ENCODE results near the gene TRIM60.

- TF ChIP-seq EZH2phosphoT487 (IDR thresholded peaks at IDR 0.05; ENCODE audit: unreplicated experiment) = no peak
- no peak for TF ChIP-seq EZH2 (IDR thresholded peaks at IDR 0.05; ENCODE audit: low read depth, unreplicated experiment)
- peak; percentile 59 to 80 for TF ChIP-seq CTCF (conservative IDR thresholded peaks at IDR 0.05; ENCODE audit: low read depth in 2 of 2)
- no peak for TF ChIP-seq POLR2AphosphoS5 (IDR thresholded peaks at IDR 0.05; ENCODE audit: low read depth)
- TF ChIP-seq REST (IDR thresholded peaks at IDR 0.05; ENCODE audit: unreplicated experiment) = no peak
- TF ChIP-seq NANOG (IDR thresholded peaks at IDR 0.05; ENCODE audit: borderline replicate concordance) = no peak
- no peak for TF ChIP-seq JUNB (IDR thresholded peaks at IDR 0.05; ENCODE audit: unreplicated experiment)
Measured at GRCh38 chr4:165016971-165017370, 14.8 kb upstream of the TRIM60 start.
